ENCODE measurements around the gene CLTC.
"Not testable (repeated sequence)": the region's sequence is repeated elsewhere in the genome, so short reads cannot be mapped to it uniquely, and the experiment has no call there.

CLTC gene

DNA sequence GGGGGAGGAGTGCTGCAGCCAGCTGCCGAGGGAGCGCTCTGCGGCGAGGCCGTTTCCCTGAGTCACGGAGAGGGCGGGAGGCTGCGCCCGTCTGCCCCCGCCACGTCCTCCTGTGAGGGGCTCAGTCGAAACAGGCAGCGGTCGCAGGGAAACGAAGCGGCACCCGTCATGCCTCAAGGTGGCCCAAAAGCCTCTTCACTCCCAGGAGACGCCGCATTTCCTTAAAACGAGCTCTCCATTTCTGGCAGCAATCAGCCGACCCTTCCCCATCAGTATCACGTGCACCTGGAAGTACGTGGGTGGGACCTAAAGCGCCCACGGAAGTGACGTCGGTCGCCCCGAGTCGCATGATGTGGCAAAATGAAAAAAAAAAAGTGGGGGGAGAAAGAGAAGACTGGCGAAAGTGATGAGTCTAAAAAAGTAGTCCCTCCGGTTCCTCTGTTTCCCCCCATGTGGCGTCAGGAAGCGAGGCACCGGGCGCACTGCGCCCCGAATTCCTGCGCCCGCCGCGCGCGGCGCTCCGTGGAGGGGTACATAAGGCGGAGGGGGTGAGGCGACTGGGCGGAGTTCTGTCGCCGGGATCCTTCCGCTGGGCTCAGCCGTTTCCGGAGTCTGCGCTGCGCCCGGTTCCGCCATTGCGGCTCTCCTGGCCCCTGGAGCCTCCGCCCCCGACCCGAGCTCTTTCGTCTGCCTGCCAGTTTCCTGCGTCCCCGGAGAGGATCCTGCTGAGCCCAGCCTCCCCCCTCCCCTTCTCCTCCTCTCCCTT, at the start of gene CLTC:
CLTC (plus strand) TSS at position 598 of the 766 bp plus-strand sequence. CDS start 237 bp downstream, outside the sequence.
- DNase-seq (ENCODE audit: low read depth): peak; percentile 98

DNA sequence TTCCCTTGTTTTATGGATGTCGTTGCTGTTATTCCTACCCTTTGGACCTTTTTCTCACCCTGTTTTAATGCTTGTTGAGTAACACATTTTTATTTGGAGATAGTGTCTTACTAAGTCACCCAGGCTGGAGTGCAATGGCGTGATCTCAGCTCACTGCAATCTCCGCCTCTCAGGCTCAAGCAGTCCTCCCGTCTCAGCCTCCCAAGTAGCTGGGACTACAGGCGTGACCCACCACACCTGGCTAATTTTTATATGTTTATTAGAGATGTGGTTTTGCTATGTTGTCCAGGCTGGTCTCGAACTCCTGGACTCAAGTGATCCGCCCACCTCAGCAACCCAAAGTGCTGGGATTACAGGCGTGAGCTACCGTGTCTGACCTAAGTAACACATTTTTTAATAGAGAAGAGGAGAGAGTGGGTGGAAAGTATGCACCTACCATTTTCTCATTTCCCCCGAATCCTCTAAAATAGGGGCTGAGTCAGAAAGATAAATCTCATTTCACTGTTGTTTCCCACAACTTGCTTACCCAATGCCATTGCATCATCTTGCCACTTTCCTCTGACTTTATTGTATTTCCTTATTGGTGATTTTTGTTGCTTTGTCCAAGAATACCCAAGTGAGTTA, 47.3 kb upstream of the CLTC start:
- peak; percentile 81 for DNase-seq (ENCODE audit: low read depth)

DNA sequence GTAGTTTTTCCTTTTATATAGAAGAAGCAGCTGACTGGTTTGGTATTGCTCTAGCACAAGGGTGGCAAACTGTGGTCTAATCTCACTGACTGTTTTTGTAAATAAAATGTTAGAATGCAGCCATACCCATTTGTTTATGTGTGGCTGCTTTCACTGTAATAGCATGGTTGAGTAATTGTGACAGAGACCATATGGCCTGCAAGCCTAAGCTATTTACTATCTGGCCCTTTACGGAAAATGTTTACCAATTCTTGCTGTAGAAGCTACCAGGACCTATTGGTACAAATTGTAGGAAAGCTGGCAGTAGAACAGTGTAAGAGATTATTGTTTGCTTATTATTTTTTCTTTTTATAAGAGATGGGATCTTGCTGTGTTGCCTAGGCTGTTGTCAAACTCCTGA, 35.5 kb upstream of the CLTC start:
- DNase-seq (ENCODE audit: low read depth): not testable (repeated sequence)

DNA sequence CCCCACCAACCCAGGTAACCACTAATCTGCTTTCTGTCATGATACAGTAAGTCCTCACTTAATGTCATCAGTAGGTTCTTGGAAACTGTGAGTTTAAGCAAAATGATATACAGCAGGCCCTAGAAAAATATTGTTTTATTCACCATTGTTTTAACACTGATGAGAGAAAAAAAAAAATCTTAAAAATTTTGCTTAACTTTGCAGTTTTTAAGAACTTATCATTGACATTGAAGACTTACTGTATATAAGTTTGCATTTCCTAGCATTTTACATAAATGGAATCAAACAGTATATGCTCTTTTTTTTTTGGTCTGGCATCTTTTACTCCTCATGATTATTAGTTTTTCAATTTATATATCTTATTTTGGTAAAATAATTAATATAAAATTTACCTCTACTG, 19.5 kb upstream of the CLTC start:
- no peak for DNase-seq (ENCODE audit: low read depth)

DNA sequence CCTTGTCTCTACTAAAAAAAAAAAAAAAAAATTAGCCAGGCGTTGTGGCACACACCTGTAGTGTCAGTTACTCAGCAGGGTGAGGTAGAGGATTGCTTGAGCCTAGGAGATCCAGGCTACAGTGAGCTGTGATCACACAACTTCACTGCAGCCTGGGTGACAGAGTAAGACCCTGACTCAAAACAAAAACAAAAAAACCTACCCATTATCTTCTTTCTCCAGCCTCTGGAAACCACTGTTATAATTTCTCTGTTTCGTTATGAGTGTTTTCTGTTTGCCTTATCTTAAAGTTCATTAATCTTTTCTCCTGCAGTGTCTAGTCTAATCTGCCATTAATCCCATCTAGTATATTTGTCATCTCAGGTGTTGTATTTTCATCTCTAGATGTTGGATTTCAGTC, 18.6 kb upstream of the CLTC start:
- no peak for DNase-seq (ENCODE audit: low read depth)

DNA sequence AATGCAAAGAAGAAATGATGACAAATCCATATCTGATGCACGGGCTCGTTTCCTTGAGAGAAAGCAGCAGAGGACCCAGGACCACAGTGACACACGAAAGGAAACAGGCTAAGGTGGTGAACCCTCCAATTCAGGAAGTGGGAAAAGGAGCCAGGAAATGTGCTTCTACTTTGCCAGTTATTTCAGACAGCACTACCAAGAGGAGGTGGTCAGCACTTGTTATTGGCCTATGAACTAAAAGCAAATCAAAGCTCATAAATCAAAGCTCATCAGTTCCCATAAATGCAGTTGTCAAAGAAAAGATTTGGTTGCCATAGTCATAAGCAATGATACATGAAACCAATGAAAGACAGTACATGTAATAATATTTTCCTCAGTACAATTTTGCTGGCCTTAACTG, 12.6 kb upstream of the CLTC start:
- DNase-seq (ENCODE audit: low read depth): no peak

DNA sequence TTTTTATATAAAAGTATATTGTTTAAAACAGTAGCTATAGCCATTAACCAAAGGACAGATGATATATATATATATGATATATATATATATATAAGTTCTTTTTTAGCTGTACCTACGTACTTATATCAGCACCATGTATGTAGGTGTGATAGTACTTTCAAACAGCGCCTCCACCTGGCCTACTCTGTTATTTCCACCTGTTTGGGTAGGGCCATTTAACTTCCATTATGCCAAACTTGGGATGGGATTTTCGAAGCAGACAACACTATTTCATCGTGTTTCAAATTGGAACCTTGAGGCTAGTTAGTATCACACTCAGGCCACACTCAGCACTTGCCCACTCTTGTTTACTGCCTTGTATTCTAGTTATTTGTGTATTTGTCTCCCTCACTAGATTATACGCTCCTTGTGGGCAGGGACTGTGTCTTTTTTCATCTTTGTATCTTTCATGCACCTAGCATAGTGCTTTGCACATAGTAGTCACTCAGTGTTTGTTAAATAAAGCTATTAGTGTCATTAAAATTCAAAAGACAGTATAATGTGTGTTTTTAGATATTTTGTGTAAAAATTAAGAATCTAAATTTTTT, 11.8 kb upstream of the CLTC start:
- no peak for DNase-seq (ENCODE audit: low read depth)

DNA sequence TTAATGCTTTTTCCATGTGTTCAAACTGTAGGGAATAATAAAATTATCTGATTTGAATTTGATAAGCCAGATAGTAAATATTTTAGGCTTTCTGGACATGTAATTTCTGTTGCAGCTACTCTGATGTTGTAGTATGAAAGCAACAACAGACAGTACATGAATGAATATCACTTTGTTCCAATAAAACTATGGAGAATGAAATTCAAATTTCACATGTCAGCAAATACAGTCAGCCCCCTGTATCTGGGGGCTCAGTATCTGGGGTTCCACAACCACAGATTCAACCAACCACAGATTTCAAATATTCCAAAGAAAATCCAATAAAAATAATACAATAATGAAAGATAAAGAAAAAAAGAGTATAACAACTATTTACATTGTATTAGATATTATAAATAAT, 8.2 kb upstream of the CLTC start:
- no peak for DNase-seq (ENCODE audit: low read depth)

DNA sequence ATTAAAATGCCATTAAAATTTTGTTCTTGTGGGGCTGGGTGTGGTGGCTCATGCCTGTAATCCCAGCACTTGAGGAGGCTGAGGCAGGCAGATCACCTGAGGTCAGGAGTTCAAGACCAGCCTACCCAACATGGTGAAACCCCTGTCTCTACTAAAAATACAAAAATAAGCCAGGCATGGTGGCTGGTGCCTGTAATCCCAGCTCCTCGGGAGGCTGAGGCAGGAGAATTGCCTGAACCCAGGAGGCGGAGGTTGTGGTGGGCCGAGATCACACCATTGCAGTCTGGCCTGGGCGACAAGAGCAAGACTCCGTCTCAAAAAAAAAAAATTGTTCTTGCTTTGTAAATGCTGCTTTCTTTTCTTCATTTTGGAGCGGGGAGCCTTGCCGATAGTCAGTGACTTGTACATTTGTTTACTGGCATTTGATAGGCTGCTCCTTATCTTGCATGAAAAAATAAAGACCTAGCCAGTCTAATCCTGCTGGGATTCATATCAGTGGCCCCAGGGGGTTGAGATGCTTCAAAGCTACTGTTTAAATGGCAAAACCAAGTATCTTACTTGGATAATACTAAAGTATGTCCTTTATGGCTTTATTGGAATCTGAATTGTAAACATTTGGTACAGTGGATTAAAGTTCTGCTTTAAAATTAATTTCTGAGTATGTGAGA, 3.3 kb upstream of the CLTC start:
- DNase-seq (ENCODE audit: low read depth): peak; percentile 41

DNA sequence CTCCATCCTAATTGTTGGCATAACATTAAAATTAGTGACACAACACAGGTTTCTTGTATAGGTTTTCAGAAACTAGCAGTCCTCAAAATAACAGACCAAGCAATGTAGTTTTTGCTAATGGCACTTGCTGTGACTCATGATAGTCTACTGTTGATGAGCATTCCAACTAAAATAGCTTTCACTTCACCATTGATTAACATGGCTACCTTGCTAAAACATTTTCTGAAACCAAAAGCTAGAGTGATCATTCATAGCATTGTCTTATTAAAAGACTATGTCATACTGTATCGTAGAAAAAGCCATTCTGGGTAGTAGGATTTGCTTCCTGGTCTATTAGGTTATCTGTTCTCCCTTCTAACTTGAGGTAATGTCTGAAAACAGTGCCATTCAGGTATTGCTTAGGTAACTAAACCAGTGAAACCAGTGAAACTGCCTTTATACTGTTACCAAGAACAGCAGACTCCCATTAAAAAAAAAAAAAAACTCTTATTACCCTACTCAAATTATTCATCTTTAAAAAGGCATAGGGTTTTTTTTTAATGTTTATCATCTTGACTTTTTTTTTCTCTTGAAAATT, 2.5 kb upstream of the CLTC start:
- DNase-seq (ENCODE audit: low read depth): no peak

DNA sequence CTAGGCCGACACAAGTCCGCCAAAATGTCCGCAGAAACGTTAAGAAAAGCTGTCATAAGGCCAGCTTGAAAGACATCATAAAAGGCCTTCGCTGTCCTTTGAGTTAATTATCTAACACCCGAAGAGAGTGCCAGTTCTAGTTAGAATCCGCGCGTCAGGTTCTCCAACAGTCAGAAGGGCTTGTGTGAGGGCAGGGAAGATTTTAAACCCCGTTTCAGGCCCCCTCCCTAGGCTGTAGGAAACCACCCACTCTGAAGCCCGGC, 729 bp upstream of the CLTC start:
- DNase-seq (ENCODE audit: low read depth): no peak

DNA sequence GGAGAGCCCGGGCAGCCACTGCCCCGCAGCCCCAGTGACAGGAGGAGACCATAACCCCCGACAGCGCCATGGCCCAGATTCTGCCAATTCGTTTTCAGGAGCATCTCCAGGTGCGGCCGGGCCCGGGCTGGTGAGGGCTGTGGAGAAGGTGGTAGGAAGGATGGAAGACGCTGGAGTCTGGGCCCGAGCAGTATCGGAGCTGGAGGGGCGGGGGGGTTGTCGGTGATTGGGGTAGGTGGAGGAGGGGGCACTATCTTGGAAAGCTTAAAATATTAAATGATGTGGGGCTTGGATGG, 317 bp downstream of the CLTC start:
- DNase-seq (ENCODE audit: low read depth): no peak

DNA sequence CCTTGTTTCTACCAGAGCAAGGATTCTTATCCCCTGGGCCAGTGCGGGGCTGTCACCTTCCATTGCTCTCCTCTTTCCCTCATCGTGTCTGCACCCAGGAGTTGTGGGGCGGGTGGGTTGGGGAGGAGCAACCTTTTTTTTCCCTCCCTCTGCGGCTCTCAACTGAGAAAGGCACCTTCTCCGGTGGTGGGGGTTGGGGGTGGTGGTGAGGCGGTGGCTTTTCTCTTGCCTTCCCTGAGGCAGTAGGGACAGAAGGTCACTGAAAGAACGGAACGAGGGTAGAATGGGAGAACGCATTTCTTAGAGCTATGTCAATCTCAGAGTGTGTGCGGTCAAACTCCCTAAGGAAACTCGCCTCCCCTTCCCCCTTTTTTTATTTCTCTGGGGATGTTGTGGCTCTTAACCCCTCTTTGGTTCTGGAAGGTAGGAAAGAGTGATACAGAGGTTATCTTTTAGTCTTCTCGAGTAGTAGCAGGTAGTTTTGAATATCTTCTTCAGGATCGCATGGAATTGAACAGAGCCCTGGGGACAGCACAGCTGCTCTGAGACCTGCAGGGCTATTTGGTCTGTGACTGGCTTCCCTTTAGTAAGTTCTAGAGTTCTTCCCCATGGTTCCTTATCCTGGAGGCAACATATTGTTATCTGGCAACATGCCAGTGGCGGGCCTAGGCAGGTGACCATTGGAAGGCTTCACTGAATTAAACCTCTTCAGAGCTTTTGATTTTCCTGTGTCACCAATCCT, 994 bp downstream of the CLTC start:
- DNase-seq (ENCODE audit: low read depth): no peak

DNA sequence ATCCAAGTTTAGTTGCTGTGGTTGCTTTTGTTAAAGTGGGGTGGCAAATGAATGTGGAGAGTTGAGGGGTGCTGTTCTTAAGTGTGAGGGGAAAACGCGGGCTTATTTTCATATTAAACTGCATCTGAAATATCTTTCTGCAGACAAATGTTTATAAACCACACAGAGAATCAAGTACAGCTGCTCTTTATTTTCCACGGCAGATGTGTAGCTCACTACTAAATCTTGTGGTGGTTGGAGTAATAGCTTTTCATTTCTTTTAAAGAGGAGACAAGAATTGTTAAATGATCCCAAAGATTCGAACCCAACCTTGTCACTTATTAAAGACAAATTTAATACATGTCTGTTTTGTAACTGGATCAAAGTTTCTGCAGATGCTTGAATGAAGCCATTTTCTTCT, 2.1 kb downstream of the CLTC start:
- DNase-seq (ENCODE audit: low read depth): no peak

DNA sequence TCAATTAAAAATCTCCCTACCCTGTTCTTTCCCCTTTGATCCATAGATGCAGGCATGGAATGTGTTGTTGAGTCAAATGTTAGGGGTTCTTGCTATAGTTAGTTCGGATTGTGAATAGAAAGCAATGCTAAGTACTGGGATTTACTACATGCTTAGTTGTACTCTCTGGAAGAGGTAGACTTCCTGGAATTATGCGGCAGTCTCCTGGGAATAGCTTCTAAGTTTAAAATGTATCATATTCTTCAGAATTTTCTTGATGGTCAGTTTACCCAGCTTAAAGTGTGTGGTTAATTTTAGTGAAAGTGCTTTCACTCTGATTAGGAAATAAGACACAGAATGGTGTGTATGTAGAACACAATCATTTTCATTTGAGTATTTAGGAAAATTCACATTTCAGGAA, 3.5 kb downstream of the CLTC start:
- DNase-seq (ENCODE audit: low read depth): no peak

DNA sequence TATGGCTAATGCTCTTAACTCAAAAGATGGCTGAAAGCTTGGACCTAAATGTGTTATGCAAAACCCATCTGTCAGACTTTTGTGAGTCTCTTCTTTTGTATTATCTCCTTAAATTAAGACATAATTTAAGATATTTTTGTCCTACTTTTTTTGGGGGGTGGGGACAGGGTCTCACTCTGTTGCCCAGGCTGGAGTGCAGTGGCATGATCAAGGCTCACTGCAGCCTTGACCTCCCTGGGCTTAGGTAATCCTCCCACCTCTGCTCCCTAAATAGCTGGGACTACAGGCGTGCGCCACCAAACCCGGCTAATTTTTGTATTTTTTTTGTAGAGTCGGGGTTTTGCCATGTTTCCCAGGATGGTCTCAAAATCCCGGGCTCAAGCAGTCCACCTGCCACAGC, 7.1 kb downstream of the CLTC start:
- no peak for DNase-seq (ENCODE audit: low read depth)

DNA sequence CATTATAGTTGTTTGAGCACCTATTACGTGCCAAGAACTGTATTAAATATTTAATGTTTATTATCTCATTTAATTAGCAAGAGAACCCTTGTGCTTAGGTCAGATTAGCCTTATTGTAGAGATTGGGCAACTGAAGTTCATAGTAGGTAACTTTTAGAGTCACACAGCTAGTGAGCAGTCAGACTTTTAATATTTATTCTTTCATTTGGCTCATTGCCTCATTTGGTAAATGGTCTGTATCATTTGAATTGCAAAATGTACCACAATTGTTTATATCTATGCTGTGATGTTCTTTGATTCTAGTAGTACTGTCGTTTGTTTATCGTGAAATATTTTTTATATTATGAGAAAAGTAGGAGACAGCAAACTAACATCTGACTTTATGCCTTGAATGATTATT, 7.6 kb downstream of the CLTC start:
- DNase-seq (ENCODE audit: low read depth): peak; percentile 61

DNA sequence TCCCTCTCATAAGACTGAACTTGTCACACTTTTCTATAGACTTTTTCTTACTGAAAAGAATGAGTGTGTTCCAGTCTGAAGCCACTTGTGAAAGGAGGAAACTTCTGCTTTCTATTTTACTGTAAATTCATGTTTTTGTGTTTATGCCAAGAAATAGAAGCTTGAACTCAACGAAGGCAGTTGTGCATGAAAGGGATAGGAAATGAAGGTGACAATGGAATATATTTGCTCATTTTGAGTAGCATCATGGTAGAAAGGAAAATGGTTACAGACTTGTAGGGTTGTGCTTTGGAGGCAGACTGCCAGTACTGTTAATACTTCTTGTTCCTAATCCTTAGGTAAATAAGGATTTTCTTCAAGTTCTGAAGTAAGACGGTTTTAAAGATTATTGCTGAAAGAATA, 8.1 kb downstream of the CLTC start:
- no peak for DNase-seq (ENCODE audit: low read depth)

DNA sequence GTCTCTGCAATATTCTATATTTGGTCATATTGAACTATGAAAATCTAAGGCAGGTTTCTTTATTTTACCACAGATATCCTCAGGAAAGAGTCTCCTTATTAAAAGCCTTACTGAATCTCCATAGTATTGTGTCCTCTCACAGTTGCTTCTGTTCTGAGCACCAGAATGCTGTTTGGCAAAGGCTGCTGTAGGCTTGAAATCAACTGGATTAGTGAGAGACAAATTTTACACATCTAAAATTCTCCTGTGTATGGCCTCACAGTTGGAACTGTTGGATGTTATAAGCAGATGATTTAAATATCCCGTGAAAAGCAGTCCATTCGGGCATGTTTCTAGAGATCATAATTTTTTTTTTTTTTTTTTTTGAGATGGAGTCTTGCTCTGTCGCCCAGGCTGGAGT, 9.5 kb downstream of the CLTC start:
- no peak for DNase-seq (ENCODE audit: low read depth)

DNA sequence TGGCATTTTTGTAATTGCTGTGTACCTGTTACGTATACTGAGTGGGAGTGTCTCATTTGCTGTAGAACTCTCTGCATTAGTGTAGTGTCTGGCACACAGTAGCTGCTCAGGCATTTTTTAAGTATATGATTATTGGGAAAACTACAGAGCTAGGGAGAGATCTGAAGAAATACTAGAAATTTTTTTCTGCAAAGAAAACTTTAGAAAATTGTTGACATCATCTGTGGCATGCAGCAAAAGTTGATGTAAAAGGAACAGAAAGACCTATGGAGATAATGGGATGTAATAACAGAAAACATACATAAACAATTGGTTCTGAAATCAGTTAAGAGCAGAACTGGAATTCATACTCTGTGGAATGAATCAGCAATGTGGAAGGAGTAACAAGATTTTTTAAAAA, 11.6 kb downstream of the CLTC start:
- DNase-seq (ENCODE audit: low read depth): no peak

DNA sequence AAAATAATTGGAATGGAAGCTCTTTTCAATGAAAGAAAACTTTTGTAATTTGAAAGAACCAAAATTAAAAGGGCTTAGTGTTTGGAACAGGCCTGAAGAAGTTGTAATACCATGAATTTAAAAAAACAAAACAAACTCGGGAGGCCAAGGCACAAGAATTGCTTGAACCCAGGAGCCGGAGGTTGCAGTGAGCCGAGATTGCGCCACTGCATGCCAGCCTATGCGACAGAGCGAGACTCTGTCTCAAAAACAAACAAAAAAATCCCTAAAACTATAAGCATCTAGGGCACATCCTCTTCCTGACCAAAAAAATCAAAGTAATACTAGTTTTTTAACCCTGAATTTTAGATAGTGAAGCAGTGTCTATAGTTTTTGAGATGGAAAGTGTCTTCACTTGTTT, 12.7 kb downstream of the CLTC start:
- no peak for DNase-seq (ENCODE audit: low read depth)

DNA sequence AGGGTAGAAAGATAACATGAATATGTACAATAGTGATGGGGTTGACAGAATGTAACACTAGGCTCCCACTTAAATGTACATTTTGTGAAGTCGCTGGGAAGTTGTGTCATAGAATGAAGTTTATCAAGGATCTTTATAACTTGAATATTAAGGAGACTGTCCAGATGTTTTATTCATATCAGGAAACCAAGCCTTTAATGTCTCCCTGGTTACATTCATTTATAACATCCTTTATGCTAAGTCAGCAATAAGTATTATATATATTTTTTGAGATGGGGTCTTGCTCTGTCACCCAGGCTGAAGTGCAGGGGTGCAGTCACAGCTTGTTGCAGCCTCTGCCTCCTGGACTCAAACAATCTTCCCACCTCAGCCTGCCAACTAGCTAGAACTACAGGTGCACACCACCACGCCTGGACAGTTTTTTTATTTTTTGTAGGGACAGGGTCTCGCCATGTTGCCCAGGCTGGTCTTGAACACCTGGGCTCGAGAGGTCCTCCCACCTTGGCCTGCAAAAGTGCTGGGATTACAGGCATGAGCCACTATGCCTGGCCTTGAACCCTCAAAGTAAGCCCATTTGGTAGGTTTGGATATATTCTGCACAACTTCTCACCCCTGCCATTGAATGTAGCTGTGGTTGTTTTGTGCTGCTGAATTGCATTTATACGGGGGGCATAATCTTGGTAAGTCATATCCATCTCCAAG, 14.1 kb downstream of the CLTC start:
- no peak for DNase-seq (ENCODE audit: low read depth)

Data from amniotic epithelial cell (primary cell).